Measurements from ENCODE around the gene PHF2. TPM values are rescaled to one million over a fixed set of nuclear protein-coding genes. Genes with fewer than 3 reads are reported as not detected.
"Not testable (repeated sequence)": the region's sequence is repeated elsewhere in the genome, so short reads cannot be mapped to it uniquely, and the experiment has no call there.

The PHF2 gene
- total RNA-seq, 1 donor from 2014 or later = 18.1 TPM

GRCh38 chr9:93663877-93664548 is 87.6 kb downstream of the PHF2 start:
- DNase-seq (ENCODE audit: low spot score) = no peak

- DNase-seq (ENCODE audit: low spot score) = no peak
Measured at GRCh38 chr9:93664549-93665120, 88.3 kb downstream of the PHF2 start.

- DNase-seq (ENCODE audit: low spot score) = no peak
Measured at GRCh38 chr9:93665128-93665636, 88.8 kb downstream of the PHF2 start.

- DNase-seq (ENCODE audit: low spot score) = no peak
Measured at GRCh38 chr9:93665637-93666438, 89.5 kb downstream of the PHF2 start.

- not testable (repeated sequence) for DNase-seq (ENCODE audit: low spot score)
Measured at GRCh38 chr9:93666439-93666784, 90.0 kb downstream of the PHF2 start.

GRCh38 chr9:93667006-93667405 is 90.6 kb downstream of the PHF2 start:
- no peak for DNase-seq (ENCODE audit: low spot score)

- DNase-seq (ENCODE audit: low spot score) = no peak
Measured at GRCh38 chr9:93667627-93668026, 91.2 kb downstream of the PHF2 start.

- DNase-seq (ENCODE audit: low spot score) = no peak
Measured at GRCh38 chr9:93668261-93668871, 92.0 kb downstream of the PHF2 start.

- DNase-seq (ENCODE audit: low spot score) = no peak
Measured at GRCh38 chr9:93669116-93669957, 93.0 kb downstream of the PHF2 start.

- no peak for DNase-seq (ENCODE audit: low spot score)
Measured at GRCh38 chr9:93669958-93670207, 93.5 kb downstream of the PHF2 start.

GRCh38 chr9:93670208-93671019 is 94.0 kb downstream of the PHF2 start:
- peak; percentile 14 for DNase-seq (ENCODE audit: low spot score)

GRCh38 chr9:93671020-93671338 is 94.6 kb downstream of the PHF2 start:
- DNase-seq (ENCODE audit: low spot score) = no peak

- DNase-seq (ENCODE audit: low spot score) = not testable (repeated sequence)
Measured at GRCh38 chr9:93672330-93673020, 96.1 kb downstream of the PHF2 start.

GRCh38 chr9:93673021-93673838 is 96.8 kb downstream of the PHF2 start:
- DNase-seq (ENCODE audit: low spot score) = peak; percentile 2

- DNase-seq (ENCODE audit: low spot score) = no peak
Measured at GRCh38 chr9:93673839-93674334, 97.5 kb downstream of the PHF2 start.

GRCh38 chr9:93674580-93675335 is 98.4 kb downstream of the PHF2 start:
- DNase-seq (ENCODE audit: low spot score) = no peak

GRCh38 chr9:93675336-93676150 is 99.2 kb downstream of the PHF2 start:
- no peak for DNase-seq (ENCODE audit: low spot score)
